Tibial nerve (tissue), 3 donors: Measurements from ENCODE around the gene ARMH1.

ENCODE experiments used
- CTCF ChIP-seq, 5 experiments: fragments of 200-600 bp in 3 of 5; fragments of 450-650 bp in 2 of 5; sonication (generic) in 3 of 5; IDR thresholded peaks; one replicate each; pipeline ENCODE4 v1.5.1; 2016 to 2019; ENCODE audit warnings: antibody characterized with exemption in 5 of 5, mild to moderate bottlenecking in 3 of 5, moderate library complexity in 2 of 5
- POLR2A ChIP-seq, 2 donors: fragments of 450-650 bp; IDR thresholded peaks; one replicate each; pipeline ENCODE4 v1.6.1; 2017; ENCODE audit warnings: antibody characterized with exemption in 2 of 2, mild to moderate bottlenecking in 2 of 2, moderate library complexity in 2 of 2

- TF ChIP-seq CTCF (IDR thresholded peaks at IDR 0.05) (peak; percentile 81 to 92 (median 87)), POLR2A (IDR thresholded peaks at IDR 0.05) (peak; percentile 77)
Measured at GRCh38 chr1:44730741-44731512, 56.4 kb downstream of the ARMH1 start, which contains the start of gene RNU5D-1.
